Right cardiac atrium (tissue), 5 donors: ENCODE results near the gene OPN5. TPM values are rescaled to one million over a fixed set of nuclear protein-coding genes. Genes with fewer than 3 reads are reported as not detected.
"Not testable (repeated sequence)": the region's sequence is repeated elsewhere in the genome, so short reads cannot be mapped to it uniquely, and the experiment has no call there.

Source experiments
- ATAC-seq, 2 donors: fragments of 200-7000 bp; cut with Tn5 transposase; one replicate each; pipeline versions ENCODE4 v1.8.0 to v1.9.1; 2020; ENCODE audit warnings: moderate library complexity in 2 of 2, mild to moderate bottlenecking in 1 of 2
- DNase-seq, 3 donors: peaks; one replicate each; pipeline ENCODE4 v3.0.0-alpha.2; 2020
- H3K27ac ChIP-seq: one replicate; pipeline ENCODE4 v1.5.1; 2013; ENCODE audit warnings: mild to moderate bottlenecking, low read length, control low read depth, moderate library complexity
- H3K27me3 ChIP-seq: one replicate; pipeline ENCODE4 v1.6.1; 2013; ENCODE audit not compliant: control insufficient read depth, insufficient read depth
- H3K4me1 ChIP-seq: one replicate; pipeline ENCODE4 v1.6.1; 2013; ENCODE audit warnings: low read length; ENCODE audit not compliant: control insufficient read depth, insufficient read depth
- H3K4me3 ChIP-seq: one replicate; pipeline ENCODE4 v1.5.1; 2013; ENCODE audit warnings: low read length, control low read depth
- H3K9me3 ChIP-seq: one replicate; pipeline ENCODE4 v1.6.1; 2013; ENCODE audit warnings: low read length; ENCODE audit not compliant: control insufficient read depth
- WGBS: extraction: QIAGEN DNeasy Blood & Tissue Kit; methylation state at CpG from one replicate; pipeline ENCODE4 v1.1.7; 2013; 5-methylcytosine and 5-hydroxymethylcytosine counted together
- intact Hi-C, 4 donors: fragments of 100-400 bp; cut with DNase I; formaldehyde crosslinking; loops; one replicate each; pipeline versions ENCODE4 v1.11.0 to v1.14.0; 2022 to 2023
- long read RNA-seq, 4 donors: library from polyadenylated mRNA; unstranded; transcript quantifications; one replicate each; pipeline ENCODE4 v2.0.0, GENCODE V29; 2020 to 2021
- polyA plus RNA-seq: library from polyadenylated mRNA; stranded (reverse); fragments of 200-250 nt; gene quantifications from one replicate; pipeline ENCODE4 v1.2.3, GENCODE V29; 2013
- total RNA-seq, 4 donors: library from RNA; stranded (reverse); fragmentation: NEBNext Ultra II Directional; extraction: Animal tissue kit (Norgen Biotek cat#: 25700); gene quantifications; one replicate each; pipeline ENCODE4 v1.2.1, GENCODE V29; 2021
- donor health status: healthy with polysubstance abuse.
- donor health status: DM: no; HTN: yes; CAD: no.
- donor health status: DM: no; HTN: no; CAD: no.
- donor health status: DM: no; HTN: yes; CAD: no; lungs with severe emphysema.
- donor health status: DM: yes; HTN: yes; CAD: no.

The OPN5 gene
- total RNA-seq: not detected
- polyA plus RNA-seq: not detected
- long read RNA-seq, donor 1: 0 reads
- long read RNA-seq, donor 2: 0 reads
- long read RNA-seq, donor 3: 0 reads
- long read RNA-seq, donor 4: 0 reads

- Histone ChIP-seq H3K27ac (no peak within 1 kb of the TSS), H3K9me3 (no peaks in the 10 kb centered on the region), H3K4me1 (no peaks in the 10 kb centered on the region), H3K27me3 (no peaks in the 10 kb centered on the region), H3K4me3 (no peak within 1 kb of the TSS)
- 84% methylated on average over 8 of the region's 8 CpGs for WGBS
- intact Hi-C loops: loop anchor here (2.0 to 10.0 kb wide), 6 partner anchors 149 to 983 kb away; no protein-coding TSS in a partner anchor
- no peak for ATAC-seq
- no peak for DNase-seq
These were observed at the start of gene OPN5 for GRCh38 chr6:47781732-47782131. Gene OPN5, plus strand, starts transcription at chr6:47782032. Its CDS starts 35 bp downstream, at chr6:47782067.

GRCh38 chr6:47733879-47734558 is 47.8 kb upstream of the OPN5 start:
- H3K9me3 ChIP-seq: no peaks in the 10 kb centered on the region
- peaks cover 8% of the 10 kb centered on the region for H3K4me1 ChIP-seq
- ATAC-seq (no peak), DNase-seq (no peak)
- intact Hi-C loops: loop anchor here in 3 of 4 donors (2.0 to 5.0 kb wide), 2 partner anchors 101 to 102 kb away; no protein-coding TSS in a partner anchor
- H3K4me3 ChIP-seq: no peak overlapping the region
- no peaks in the 10 kb centered on the region for H3K27me3 ChIP-seq
- H3K27ac ChIP-seq: no peak overlapping the region
- 35% methylated on average over 2 of the region's 2 CpGs for WGBS

DNA sequence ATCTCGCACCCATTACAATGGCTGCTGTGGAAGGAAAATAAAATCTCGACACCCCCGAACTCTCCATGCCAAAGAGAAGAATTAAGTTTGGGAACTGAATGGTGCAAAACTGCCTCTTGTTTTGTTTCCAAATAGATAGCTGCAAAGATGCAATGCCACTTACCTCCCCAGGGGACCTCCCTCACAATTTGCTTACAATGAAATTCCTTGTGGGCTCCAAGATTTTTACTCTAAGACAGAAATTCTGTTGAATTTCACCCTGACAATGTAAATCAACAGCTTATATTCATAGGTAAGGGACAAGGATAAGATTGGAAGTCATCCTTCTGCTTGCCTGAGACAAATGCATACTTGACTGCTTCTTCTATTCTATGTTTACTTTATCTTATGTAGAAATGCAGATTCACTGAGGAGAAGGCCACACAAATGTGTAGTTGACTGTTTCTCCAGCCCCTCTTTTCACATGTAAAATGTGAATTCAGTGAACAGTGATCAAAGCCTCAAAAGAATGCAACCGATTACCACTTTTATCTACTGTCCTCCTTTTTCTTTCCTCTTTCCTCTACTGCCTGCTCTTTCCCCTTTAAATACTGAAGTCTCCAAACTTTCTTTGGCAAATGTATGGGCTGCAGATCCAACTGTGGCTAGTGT is 46.9 kb upstream of the OPN5 start:
- no peak overlapping the region for H3K4me3 ChIP-seq
- WGBS: 64% methylated on average over 4 of the region's 4 CpGs
- intact Hi-C loops: loop anchor here in 3 of 4 donors (2.0 to 5.0 kb wide), 2 partner anchors 102 to 103 kb away; no protein-coding TSS in a partner anchor
- DNase-seq: no peak
- no peaks in the 10 kb centered on the region for H3K27me3 ChIP-seq
- H3K4me1 ChIP-seq: peaks cover 1% of the 10 kb centered on the region
- H3K27ac ChIP-seq: no peak overlapping the region
- no peak for ATAC-seq
- no peaks in the 10 kb centered on the region for H3K9me3 ChIP-seq

GRCh38 chr6:47736083-47736700 is 45.6 kb upstream of the OPN5 start:
- no peak overlapping the region for H3K27ac ChIP-seq
- WGBS: 71% methylated on average over 7 of the region's 7 CpGs
- intact Hi-C loops: no loop called here

DNA sequence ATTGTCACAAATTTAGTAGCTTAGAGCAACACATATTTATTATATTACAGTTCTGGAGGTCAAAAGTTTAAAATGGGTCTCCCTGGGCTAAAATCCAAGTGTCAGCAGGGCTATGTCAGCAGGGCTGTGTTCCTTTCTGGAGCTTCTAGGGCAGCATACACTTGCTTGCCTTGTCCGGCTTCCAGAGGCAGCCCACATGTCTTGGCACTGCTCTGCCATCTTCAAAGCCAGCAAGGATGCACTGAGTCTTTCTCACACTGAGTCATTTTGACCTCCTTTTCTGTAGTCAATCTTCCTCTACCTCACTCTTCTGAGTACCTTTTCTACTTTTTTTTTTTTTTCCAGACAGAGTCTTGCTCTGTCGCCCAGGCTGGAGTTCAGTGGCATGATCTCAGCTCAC is 44.4 kb upstream of the OPN5 start:
- ATAC-seq: no peak
- Histone ChIP-seq H3K4me1 (peaks cover 1% of the 10 kb centered on the region), H3K27me3 (no peaks in the 10 kb centered on the region), H3K9me3 (no peaks in the 10 kb centered on the region), H3K27ac (no peak overlapping the region), H3K4me3 (no peak overlapping the region)
- intact Hi-C loops: no loop called here
- WGBS: 60% methylated on average over 2 of the region's 2 CpGs
- DNase-seq: no peak

More at GRCh38 chr6:47736083-47736700, 45.6 kb upstream of the OPN5 start:
- peaks cover 1% of the 10 kb centered on the region for H3K4me1 ChIP-seq
- H3K9me3 ChIP-seq: no peaks in the 10 kb centered on the region
- no peaks in the 10 kb centered on the region for H3K27me3 ChIP-seq
- DNase-seq: no peak
- no peak for ATAC-seq
- no peak overlapping the region for H3K4me3 ChIP-seq

DNA sequence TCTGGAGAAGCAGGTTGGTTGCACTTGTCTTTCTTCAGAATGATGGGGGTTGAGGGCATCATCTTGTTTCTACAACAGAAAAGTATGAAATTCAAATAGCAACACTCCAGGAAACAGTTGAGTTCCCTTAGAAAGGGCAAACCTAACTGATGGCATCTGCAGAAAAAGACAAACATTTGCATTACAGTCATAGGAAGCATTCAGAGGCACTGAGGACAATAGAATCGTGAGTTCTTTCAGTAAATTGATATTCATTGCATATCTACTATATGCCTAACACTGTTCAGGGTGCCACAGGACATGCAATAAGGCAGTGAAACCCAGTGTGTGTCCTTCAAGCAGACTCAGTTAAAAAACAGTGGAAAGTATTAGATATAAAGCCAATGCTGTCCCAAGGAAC is 41.1 kb upstream of the OPN5 start:
- H3K4me1 ChIP-seq: peaks cover 1% of the 10 kb centered on the region
- H3K9me3 ChIP-seq: no peaks in the 10 kb centered on the region
- H3K27ac ChIP-seq: no peak overlapping the region
- ATAC-seq (no peak), DNase-seq (no peak)
- 79% methylated on average over 1 of the region's 1 CpG for WGBS
- intact Hi-C loops: no loop called here
- no peak overlapping the region for H3K4me3 ChIP-seq
- H3K27me3 ChIP-seq: no peaks in the 10 kb centered on the region

GRCh38 chr6:47741807-47742206 is 40.0 kb upstream of the OPN5 start:
- peaks cover 1% of the 10 kb centered on the region for H3K4me1 ChIP-seq
- H3K4me3 ChIP-seq: no peak overlapping the region
- ATAC-seq: peak; percentile 89 to 92
- no peaks in the 10 kb centered on the region for H3K9me3 ChIP-seq
- WGBS: 40% methylated on average over 2 of the region's 2 CpGs
- no peak overlapping the region for H3K27ac ChIP-seq
- no peak for DNase-seq
- intact Hi-C loops: no loop called here
- no peaks in the 10 kb centered on the region for H3K27me3 ChIP-seq

GRCh38 chr6:47743744-47744143 is 38.1 kb upstream of the OPN5 start:
- DNase-seq (no peak), ATAC-seq (no peak)
- H3K27ac ChIP-seq: no peak overlapping the region
- H3K27me3 ChIP-seq: no peaks in the 10 kb centered on the region
- H3K9me3 ChIP-seq: no peaks in the 10 kb centered on the region
- H3K4me3 ChIP-seq: no peak overlapping the region
- intact Hi-C loops: no loop called here
- H3K4me1 ChIP-seq: no peaks in the 10 kb centered on the region

DNA sequence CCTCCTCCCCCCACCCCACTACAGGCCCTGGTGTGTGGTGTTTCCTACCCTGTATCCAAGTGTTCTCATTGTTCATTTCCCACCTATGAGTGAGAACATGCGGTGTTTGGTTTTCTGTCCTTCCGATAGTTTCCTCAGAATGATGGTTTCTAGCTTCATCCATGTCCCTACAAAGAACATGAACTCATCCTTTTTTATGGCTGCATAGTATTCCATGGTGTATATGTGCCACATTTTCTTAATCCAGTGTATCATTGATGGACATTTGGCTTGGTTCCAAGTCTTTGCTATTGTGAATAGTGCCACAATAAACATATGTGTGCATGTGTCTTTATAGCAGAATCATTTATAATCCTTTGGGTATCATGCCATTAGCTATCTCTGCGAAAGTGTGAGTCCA is 36.6 kb upstream of the OPN5 start:
- intact Hi-C loops, H3K4me3 ChIP-seq, ATAC-seq, H3K4me1 ChIP-seq, H3K27ac ChIP-seq, H3K27me3 ChIP-seq, H3K9me3 ChIP-seq, DNase-seq: not testable (repeated sequence)
- WGBS: 95% methylated on average over 3 of the region's 3 CpGs

DNA sequence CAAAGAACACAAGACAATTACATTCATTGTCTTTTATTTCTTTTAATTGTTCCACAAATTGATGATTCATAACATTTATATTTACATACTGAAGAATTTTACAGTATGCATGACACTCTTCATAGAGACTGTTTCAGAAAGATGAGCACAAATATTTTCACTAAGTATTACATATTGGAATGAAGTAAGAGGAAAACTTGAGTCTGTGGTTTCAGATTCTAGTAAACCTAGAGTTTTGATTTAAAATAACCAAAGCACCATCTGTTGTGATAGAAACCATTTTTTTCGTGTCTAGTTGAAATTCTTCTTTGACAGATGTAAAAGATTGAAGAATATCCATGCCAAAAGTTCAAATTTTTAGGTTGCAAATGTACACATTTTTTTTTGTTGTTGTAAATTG is 32.1 kb upstream of the OPN5 start:
- Histone ChIP-seq H3K4me3 (no peak overlapping the region), H3K27ac (no peak overlapping the region), H3K9me3 (no peaks in the 10 kb centered on the region), H3K4me1 (no peaks in the 10 kb centered on the region), H3K27me3 (no peaks in the 10 kb centered on the region)
- no peak for ATAC-seq
- WGBS: 40% methylated on average over 1 of the region's 1 CpG
- intact Hi-C loops: no loop called here
- DNase-seq: no peak

DNA sequence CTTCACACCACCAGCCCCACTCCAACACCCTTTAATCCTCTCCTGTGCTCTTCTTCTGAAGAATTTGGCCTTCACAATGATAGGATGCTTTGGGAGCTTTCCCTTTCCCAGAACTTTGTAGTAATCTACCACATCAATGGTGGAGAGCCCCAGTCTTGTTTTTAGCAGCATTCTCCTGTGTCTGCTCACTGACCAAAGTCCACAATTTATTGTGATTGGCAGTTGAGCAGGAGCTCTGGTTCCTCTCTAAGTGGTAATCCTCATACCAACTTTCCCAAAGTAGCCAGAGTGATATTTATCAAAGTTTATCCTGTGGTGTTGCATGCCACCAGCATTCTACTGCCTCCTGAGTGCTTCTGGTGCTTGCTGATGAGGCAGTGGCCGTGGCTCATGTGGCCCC is 29.0 kb upstream of the OPN5 start:
- H3K9me3 ChIP-seq: no peaks in the 10 kb centered on the region
- no peaks in the 10 kb centered on the region for H3K4me1 ChIP-seq
- no peak overlapping the region for H3K27ac ChIP-seq
- no peak overlapping the region for H3K4me3 ChIP-seq
- no peaks in the 10 kb centered on the region for H3K27me3 ChIP-seq
- WGBS: 54% methylated on average over 1 of the region's 1 CpG
- no peak for ATAC-seq
- no peak for DNase-seq
- intact Hi-C loops: no loop called here
